Nephron (organoid): Measurements from ENCODE around the gene CDC14B.
"Not testable (repeated sequence)": the region's sequence is repeated elsewhere in the genome, so short reads cannot be mapped to it uniquely, and the experiment has no call there.

Experiments used
- H3K27ac Mint-ChIP-seq, 3 experiments: 2 replicates each; pipeline ENCODE4 v1.8.0; 2020; ENCODE audit warnings: mixed read lengths in 3 of 3, mild to moderate bottlenecking in 2 of 3, moderate library complexity in 1 of 3
- H3K27me3 Mint-ChIP-seq: 2 replicates; pipeline ENCODE4 v1.8.0; 2021; ENCODE audit warnings: low read depth, mild to moderate bottlenecking, moderate library complexity, mixed read lengths
- H3K36me3 Mint-ChIP-seq: 2 replicates; pipeline ENCODE4 v1.8.0; 2020; ENCODE audit warnings: low read depth, mixed read lengths
- H3K4me1 Mint-ChIP-seq: 2 replicates; pipeline ENCODE4 v1.8.0; 2020; ENCODE audit warnings: mixed read lengths
- H3K4me3 Mint-ChIP-seq, 3 experiments: 2 replicates each; pipeline ENCODE4 v1.8.0; 2020; ENCODE audit warnings: mild to moderate bottlenecking in 3 of 3, mixed read lengths in 3 of 3, moderate library complexity in 2 of 3
- H3K9me3 Mint-ChIP-seq: 2 replicates; pipeline ENCODE4 v1.8.0; 2020; ENCODE audit warnings: mixed read lengths
- TF ChIP-seq, protein P1 (sequence below), 3 experiments: fragments of 200-600 bp; sonication (generic); IDR thresholded peaks; one replicate each; pipeline ENCODE4 v1.5.0; 2021; ENCODE audit warnings: antibody characterized with exemption in 3 of 3; ENCODE audit not compliant: unreplicated experiment in 3 of 3

The CDC14B gene

GRCh38 chr9:96619491-96620180 is at the start of gene CDC14B:
Gene CDC14B (minus strand): TSS chr9:96619843. CDS start chr9:96619378, 465 bp downstream.
- TF ChIP-seq, protein P1, sequence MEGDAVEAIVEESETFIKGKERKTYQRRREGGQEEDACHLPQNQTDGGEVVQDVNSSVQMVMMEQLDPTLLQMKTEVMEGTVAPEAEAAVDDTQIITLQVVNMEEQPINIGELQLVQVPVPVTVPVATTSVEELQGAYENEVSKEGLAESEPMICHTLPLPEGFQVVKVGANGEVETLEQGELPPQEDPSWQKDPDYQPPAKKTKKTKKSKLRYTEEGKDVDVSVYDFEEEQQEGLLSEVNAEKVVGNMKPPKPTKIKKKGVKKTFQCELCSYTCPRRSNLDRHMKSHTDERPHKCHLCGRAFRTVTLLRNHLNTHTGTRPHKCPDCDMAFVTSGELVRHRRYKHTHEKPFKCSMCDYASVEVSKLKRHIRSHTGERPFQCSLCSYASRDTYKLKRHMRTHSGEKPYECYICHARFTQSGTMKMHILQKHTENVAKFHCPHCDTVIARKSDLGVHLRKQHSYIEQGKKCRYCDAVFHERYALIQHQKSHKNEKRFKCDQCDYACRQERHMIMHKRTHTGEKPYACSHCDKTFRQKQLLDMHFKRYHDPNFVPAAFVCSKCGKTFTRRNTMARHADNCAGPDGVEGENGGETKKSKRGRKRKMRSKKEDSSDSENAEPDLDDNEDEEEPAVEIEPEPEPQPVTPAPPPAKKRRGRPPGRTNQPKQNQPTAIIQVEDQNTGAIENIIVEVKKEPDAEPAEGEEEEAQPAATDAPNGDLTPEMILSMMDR (IDR thresholded peaks at IDR 0.05; ENCODE audit: unreplicated experiment in 3 of 3) = no peak
- no peaks in the 10 kb centered on the region for H3K9me3 Mint-ChIP-seq
- no peaks in the 10 kb centered on the region for H3K36me3 Mint-ChIP-seq
- peaks cover 10% of the 10 kb centered on the region for H3K27me3 Mint-ChIP-seq
- peak within 1 kb of the TSS; percentile 85 to 93 (median 92) for H3K4me3 Mint-ChIP-seq
- H3K27ac Mint-ChIP-seq = peak within 1 kb of the TSS; percentile 48 to 90 (median 82)
- H3K4me1 Mint-ChIP-seq = peaks cover 32% of the 10 kb centered on the region

DNA sequence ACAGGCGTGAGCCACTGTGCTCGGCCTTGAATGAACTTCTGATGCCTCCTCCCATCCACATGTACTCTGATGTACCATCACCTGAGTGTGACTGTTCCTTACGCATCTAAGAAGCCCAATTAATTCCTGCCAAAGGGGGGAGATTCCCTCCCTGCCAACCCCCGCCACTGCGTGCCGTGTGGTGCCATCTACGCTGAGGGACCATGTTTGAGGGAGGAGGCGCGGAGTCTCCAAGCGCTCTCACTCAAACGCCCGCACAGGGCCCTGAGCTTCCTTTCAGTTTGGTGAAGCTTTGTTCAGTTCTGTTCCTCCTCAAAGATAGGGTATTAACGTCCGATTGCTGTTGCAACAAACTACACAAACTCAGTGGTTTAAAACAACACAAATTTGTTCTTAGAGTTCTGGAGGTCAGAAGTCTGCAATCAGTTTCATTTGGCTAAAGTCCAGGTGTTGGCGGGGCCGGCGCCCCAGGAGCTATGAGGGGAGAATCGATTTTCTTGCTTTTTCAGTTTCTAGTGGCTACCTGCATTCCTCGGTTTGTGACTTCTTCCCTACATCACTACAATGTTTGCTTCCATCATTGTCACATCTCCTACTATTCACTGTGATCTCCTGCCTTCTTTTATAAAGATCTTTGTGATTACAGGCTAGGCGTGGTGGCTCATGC is 49.4 kb upstream of the CDC14B start:
- no peaks in the 10 kb centered on the region for H3K4me1 Mint-ChIP-seq
- H3K27ac Mint-ChIP-seq = no peak overlapping the region
- H3K27me3 Mint-ChIP-seq = peaks cover 14% of the 10 kb centered on the region
- H3K4me3 Mint-ChIP-seq = no peak overlapping the region
- H3K9me3 Mint-ChIP-seq = peaks cover 2% of the 10 kb centered on the region
- TF ChIP-seq, protein P1 (IDR thresholded peaks at IDR 0.05; ENCODE audit: unreplicated experiment in 3 of 3) = no peak
- H3K36me3 Mint-ChIP-seq = no peaks in the 10 kb centered on the region

GRCh38 chr9:96667363-96667728 is 47.7 kb upstream of the CDC14B start:
- peaks cover 13% of the 10 kb centered on the region for H3K27me3 Mint-ChIP-seq
- no peak overlapping the region for H3K27ac Mint-ChIP-seq
- no peaks in the 10 kb centered on the region for H3K36me3 Mint-ChIP-seq
- H3K4me3 Mint-ChIP-seq = no peak overlapping the region
- TF ChIP-seq, protein P1 (IDR thresholded peaks at IDR 0.05; ENCODE audit: unreplicated experiment in 3 of 3) = no peak
- no peaks in the 10 kb centered on the region for H3K4me1 Mint-ChIP-seq
- H3K9me3 Mint-ChIP-seq = peaks cover 2% of the 10 kb centered on the region

DNA sequence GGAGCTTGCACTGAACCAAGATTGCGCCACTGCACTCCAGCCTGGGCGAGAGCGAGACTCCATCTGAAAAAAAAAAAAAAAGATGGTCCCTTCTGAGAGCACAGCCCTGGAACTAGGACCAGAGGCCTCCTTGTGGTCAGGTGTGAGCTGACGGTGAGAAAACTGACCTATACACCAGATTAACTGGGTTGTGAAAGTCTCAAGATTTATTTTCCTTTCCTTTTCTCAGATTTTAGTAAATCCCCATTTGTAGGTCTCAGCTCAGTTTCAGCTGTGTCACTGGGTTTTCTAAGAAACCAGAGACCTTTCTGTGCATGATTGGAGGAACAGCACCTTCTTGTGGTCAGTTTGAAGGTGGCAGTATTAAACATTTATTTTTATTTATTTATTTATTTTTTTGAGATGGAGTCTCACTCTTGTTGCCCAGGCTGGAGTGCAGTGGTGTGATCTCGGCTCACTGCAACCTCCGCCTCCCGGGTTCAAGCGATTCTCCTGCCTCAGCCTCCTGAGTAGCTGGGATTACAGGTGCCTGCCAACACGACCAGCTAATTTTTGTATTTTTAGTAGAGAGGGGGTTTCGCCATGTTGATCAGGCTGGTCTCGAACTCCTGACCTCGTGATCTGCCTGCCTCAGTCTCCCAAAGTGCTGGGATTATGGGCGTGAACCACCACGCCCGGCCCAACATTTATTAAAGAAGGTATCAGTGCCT is 47.2 kb upstream of the CDC14B start:
- H3K9me3 Mint-ChIP-seq, H3K36me3 Mint-ChIP-seq, H3K4me3 Mint-ChIP-seq, H3K27ac Mint-ChIP-seq, H3K4me1 Mint-ChIP-seq: not testable (repeated sequence)
- H3K27me3 Mint-ChIP-seq = peaks cover 13% of the 10 kb centered on the region
- TF ChIP-seq, protein P1 (IDR thresholded peaks at IDR 0.05; ENCODE audit: unreplicated experiment in 3 of 3) = peak; percentile 62 to 73 (median 67)

- H3K36me3 Mint-ChIP-seq = no peaks in the 10 kb centered on the region
- no peaks in the 10 kb centered on the region for H3K4me1 Mint-ChIP-seq
- peaks cover 9% of the 10 kb centered on the region for H3K27me3 Mint-ChIP-seq
- no peak overlapping the region for H3K27ac Mint-ChIP-seq
- TF ChIP-seq, protein P1 (IDR thresholded peaks at IDR 0.05; ENCODE audit: unreplicated experiment in 3 of 3) = no peak
- H3K9me3 Mint-ChIP-seq = peaks cover 2% of the 10 kb centered on the region
- H3K4me3 Mint-ChIP-seq = no peak overlapping the region
Measured at GRCh38 chr9:96665789-96666188, 46.1 kb upstream of the CDC14B start.
